Right kidney (tissue), 1 donor: ENCODE results near the gene CAMTA1.
"Not testable (repeated sequence)": the region's sequence is repeated elsewhere in the genome, so short reads cannot be mapped to it uniquely, and the experiment has no call there.

Source experiments
- DNase-seq: peaks from one replicate; pipeline ENCODE4 v3.0.0-alpha.2; 2016

Gene CAMTA1

DNA sequence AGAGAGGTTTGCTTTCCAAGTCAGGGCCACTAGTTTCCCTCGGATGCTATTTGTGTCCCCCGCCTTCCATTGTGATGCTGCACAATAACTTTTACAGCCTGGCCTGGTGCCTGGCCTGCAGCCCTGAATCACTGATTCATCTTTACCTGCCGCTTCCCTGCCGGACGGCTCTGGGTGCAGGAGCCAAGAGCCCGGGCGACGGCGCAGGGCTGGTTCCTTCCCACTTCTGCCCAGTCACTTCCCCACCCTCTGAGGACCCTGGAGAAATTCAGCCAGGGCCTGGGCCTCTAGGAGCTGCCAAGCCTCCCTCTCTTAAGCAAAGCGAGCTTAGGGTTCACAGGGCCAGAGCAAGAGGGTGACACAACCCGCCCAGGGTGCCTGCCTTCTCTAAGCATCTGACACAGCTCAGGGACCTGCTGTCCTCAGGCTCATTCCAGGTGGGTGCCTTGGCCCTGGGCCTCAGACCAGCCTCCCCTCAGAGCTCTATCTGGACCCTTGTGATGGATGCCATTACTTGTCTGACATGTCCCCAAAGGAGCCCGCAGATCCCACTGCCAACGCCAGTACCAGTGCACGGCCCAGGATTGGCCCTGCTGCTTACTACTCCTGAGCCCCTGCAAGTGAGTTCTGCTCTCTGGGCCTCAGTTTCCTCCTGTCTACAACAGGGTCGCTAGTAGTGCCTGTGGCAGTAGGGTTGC lies 604.8 kb downstream of the CAMTA1 start:
- DNase-seq, result no peak

DNA sequence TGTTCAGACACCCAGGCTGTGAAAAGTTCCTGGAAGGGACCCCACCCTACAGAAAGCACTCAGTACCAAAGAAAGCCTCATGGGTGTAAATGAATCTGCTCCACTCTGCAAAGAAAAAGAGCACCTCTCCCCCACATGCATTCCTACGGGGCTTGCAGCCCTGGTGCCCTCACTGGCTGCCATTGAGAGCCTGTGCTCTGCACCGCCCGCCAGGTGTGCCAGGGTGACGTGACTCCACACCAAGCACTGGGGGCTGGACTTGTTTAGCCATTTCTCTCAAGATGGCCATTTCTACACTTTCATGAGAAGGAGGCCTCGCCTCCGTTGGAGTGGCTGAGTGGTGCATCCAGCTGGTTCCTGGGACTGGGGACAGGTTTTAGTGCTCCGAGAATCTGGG lies 605.3 kb downstream of the CAMTA1 start:
- no peak for DNase-seq

- DNase-seq, result no peak
Observed at GRCh38 chr1:7393136-7393535, 607.9 kb downstream of the CAMTA1 start.

GRCh38 chr1:7395251-7395650 lies 610.0 kb downstream of the CAMTA1 start:
- DNase-seq, result no peak

DNA sequence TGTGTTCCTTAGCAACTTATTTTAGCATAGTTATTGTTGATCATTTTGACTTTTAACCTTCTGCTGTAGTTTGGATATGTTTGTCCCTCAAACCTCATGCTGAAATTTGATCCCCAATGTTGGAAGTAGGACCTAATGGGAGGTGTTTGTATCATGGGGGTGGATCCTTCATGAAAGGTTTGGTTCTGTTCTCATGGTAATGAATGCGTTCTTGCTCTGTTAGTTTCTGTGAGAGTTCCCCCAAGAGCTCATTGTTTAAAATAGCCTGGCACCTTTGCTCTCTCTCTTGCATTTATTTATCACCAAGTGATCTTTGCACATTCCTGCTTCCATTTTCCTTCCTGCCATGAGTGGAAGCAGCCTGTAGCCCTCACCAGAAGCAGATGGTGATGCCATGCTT lies 613.7 kb downstream of the CAMTA1 start:
- no peak for DNase-seq

DNA sequence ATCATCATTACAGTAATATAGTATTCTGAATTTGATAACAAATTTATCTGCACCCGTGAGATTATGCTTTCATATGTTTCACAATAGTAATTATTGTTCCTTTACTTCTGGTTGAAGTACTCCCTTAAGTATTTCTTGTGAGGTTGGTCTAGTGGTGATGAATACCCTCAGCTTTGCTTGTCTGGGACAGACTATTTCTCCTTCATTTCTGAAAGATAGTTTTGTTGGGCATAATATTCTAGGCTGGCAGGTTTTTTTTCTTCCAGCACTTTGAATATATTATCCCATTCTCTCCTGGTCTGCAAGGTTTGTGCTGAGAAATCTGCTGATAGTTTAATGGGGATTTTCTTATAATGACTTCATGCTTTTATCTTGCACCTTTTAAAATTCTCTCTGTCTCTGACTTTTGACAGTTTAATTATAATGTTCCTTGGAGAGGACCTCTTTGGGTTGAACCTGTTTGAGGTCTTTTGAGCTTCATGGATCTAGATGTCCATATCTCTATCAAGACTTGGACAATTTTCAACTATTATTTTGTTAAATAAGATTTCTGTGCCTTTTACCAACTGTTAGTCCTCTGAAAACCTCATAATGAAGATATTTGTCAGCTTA lies 614.4 kb downstream of the CAMTA1 start:
- no peak for DNase-seq

DNA sequence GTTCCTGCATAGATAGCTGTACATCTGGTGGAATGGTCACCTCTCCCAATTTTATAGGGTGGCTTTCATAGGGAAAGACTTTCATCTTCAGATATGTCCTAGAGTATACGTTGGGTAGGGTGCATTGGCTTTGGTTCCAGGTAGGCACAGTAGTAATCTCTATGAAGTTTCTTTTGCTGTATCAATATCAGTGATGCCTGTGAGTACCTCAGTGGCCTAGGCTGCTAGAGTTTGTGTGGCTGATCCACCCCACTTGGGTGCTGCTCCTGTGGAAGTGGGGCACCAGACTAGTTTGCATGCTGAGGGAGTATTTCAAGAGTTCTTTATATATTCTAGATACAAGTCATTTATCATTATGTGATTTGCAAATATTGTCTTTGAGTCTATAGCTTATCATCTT lies 615.3 kb downstream of the CAMTA1 start:
- DNase-seq, result no peak

DNA sequence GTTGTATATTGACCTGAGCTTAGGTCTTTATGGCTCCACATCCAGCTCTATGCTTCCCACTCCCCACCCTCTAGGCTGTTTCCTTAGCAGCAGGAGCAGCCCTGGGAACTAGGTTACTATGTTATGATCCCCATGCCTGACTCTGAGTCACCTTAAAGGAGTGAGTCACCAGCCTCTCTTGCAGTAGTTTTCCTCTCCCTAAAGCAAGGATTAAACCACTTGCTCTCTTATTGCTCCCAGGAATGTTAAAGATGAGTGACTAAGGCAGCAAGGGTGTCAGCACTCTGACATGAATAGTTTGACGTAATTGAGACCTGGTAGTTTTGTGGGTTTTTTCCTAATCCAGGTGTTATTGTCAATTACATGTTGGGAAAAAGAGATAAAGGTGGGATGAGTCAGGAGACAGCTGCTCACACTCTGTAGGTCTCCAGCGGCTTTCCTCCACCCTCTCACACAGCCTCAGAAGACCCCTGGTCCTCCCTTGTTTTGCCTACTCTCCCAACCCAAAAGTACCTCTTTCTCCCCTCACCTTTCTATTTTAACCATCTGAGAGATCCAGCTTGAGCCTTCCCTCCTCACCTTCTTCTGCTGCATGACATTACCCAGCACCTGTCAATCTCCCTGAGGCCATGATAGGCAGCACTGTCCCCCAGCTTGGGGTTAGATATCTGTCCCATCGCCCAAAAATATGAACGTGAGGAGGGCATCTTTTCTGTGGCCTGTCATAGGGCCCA lies 616.7 kb downstream of the CAMTA1 start:
- no peak for DNase-seq

- DNase-seq, result no peak
Observed at GRCh38 chr1:7402548-7402850, 617.2 kb downstream of the CAMTA1 start.

DNA sequence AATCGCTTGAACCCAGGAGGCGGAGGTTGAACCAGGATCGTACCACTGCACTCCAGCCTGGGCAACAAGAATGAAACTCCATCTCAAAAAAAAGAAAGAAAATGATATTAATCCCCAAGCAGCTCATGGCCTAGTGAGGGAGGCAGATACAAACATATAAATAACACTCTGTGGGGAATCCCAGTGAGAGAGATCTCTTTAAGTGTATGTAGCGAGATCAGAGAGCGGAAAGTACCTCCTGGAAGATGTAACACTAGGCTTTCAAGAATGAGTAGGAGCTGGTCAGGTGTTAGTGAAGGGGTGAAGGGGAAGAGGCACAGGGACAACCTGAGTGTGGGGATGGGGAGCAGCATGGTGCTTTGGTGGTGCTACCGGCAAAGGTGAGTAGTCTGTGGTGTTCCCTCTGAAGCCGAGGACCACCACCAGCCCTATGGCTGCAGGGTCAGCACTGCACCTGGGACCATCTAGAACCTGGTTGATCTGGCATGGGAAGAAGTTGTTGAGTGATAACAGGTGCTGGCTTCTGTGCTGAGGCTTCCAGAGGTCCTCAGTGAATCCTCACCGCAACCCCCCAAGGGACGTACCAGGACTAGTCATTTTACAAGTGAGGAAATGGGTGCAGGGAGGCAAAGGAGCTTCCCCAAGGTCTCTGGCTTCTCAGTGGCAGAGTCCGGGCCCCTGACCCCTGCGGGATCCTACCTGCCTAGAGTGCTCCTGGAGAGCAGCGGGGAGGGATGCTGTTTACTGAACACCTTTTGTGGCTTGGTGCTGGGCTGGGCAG lies 618.2 kb downstream of the CAMTA1 start:
- DNase-seq, result no peak

DNA sequence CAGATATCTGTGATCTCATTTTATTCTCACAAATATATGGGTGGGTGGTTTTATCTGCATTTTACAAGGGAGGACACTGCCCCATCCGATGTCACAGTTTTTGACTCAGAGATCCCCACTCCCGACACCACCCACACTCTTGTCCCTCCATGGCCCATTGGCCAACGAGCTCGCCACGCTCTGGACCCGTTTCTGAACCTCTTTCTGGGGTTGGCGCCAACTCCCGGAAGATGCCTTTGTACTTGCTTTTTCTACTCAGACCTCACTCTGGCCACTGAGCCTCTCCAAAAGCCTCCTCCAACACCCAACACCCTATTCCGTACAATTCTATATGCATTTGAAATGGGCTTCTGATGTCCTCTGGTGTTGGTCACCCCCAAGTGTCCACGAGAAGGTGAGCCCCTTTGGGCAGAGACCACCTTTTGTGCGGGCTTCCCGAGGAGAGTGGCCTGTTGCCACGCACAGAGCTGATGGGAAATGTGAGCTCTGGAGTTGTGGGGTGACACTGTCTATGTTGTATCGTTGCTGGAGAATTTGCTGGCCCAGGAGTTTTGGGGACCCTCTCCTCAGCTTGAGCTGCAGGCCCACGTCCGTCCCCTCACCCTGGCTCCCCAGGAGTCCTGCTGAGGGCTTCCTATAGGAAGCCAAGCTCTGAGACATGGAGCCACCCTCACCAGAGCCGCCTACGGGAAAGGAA lies 618.9 kb downstream of the CAMTA1 start:
- no peak for DNase-seq

GRCh38 chr1:7405844-7406500 lies 620.7 kb downstream of the CAMTA1 start:
- no peak for DNase-seq

DNA sequence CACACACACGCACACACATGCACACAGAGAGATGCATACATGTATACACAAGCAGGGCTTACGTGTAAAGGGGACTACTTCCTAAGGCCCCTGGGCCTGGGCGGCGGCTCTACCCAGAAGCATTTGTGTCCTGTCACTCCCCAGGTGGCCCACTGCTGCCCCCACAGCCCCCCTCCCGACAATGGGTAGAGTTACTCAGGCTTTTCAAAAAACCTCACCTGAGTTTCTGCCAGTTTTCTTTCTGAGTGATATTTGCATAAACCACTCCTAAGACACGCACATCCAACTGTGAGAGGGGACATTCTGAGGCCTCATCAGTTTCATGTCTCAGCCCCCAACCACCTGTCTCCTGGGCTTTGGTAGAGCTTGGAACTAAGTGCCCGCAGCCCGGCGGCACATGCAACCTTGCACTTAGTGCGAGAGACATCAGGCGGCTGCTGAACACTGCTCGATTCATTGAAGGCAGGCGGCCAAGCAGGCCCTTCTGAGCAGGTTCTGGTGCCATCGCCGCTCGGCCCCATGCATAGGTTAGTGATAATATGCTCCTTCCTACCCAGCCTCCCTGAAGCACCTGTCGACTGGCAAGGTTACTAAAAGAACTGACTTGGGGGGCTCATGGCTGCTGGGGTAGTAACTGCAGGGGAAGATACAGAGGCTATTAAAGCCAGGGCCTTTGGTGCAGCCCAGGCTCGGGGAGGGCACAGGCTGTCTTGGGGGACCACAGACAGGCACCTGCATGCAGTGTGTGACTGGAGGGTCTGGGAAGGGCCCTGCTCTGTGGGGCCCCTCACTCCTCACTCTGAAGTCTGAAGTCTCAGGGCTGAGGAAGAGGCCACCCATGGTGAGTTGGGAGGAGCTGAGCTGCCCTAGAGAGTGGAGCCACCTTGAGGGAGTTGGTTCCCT lies 621.6 kb downstream of the CAMTA1 start:
- DNase-seq, result no peak

DNA sequence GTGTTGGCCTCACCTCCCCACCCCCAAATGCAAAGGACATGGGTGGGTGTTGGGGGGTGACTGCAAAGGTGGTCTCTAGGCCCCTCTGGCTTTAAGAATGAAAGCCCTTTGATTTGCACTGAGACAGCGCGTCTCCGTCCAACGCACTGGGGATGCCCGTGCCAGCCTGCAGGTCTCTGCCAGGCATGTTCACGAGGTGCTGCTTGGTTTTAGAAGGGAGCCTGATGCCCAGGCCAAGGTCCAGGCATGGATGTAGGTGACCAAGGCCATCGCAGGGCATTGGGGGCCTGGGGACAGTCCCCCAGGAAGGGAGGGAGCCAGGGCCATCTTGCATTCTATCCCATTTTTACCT lies 622.3 kb downstream of the CAMTA1 start:
- DNase-seq, result no peak

DNA sequence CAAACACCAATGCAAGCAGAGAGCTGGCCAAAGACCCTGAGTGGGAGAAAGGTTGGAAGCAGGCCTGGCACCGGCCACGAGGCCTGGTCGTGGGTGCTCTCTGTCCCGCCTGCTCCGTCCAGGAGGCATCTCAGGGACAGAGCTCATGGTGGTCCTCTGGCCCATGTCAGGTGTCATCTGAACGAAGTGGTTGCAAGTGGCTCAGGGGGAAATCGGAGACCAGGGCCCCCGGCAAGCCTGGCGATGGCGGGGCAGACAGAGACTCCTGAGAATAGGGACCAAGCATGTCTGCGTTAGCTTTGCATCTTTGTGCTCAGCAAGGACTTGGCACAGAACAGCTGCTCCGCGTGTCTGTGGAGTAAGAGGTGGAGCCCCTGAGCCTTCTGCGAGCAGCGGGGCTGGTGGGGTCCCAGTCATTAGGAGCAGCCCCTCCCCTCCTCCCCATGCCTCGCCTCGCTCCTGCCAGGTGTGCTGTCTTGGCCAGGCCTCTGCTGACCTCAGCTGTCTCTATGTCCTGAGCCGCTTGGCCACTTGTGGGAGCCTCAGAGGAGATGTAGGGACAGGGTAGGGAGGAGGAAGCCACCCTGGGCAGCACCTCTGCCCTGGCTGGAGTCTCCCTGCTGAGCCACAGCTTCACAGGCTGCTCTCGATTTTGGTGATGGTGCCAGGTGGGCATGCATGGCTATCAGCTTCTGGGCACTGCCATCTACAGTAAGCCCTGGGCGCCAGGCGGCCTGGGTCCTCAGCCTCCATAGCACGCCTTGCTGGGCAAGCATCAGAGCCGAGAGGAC lies 622.9 kb downstream of the CAMTA1 start:
- no peak for DNase-seq

GRCh38 chr1:7408771-7409150 lies 623.5 kb downstream of the CAMTA1 start:
- DNase-seq, result no peak

DNA sequence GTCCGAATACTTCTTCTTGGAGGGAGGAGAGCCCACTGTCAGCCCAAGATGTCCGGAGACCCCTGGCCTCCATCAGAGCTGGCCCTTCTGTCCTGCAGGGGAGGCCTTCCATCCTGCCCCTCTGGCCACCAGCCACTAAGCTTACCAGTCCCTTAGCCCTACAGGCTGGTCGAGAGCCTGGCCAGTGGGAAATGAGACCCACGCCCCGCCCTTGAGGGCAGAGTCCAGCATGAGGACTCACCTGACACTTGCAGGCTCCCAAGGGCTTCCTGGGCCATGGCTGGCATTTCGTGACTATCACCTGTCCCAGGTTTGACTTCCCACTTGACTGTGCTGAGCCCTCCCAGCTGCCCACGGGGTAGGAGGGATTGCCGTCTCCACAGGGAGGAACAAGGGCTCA lies 624.0 kb downstream of the CAMTA1 start:
- no peak for DNase-seq

GRCh38 chr1:7410156-7410555 lies 624.9 kb downstream of the CAMTA1 start:
- no peak for DNase-seq

DNA sequence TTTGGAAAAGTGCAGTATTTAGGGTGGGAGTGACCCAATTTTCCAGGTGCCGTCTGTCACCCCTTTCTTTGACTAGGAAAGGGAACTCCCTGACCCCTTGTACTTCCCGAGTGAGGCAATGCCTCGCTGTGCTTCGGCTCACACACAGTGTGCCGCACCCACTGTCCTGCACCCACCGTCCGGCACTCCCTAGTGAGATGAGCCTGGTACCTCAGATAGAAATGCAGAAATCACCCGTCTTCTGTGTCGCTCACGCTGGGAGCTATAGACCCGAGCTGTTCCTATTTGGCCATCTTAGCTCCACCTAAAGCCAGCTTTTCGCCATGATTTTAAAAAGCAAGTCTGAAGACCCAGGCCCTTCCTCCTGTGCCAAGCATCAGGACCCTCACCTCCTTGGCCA lies 632.4 kb downstream of the CAMTA1 start:
- DNase-seq, result not testable (repeated sequence)

GRCh38 chr1:7418442-7419080 lies 633.3 kb downstream of the CAMTA1 start:
- DNase-seq, result no peak
